Stimulated activated CD8-positive, alpha-beta memory T cell treated with anti-CD3 and anti-CD28 coated beads, Interleukin-15, amount 100 ng/mL, for 48 hours (primary cell): Measurements from ENCODE around the gene TPRX2.
"Not testable (repeated sequence)": the region's sequence is repeated elsewhere in the genome, so short reads cannot be mapped to it uniquely, and the experiment has no call there.

ENCODE experiments used
- DNase-seq, 2 donors: peaks; one replicate each; pipeline ENCODE4 v3.0.0-alpha.2; 2020; ENCODE audit warnings: low read depth in 2 of 2

Gene TPRX2

DNA sequence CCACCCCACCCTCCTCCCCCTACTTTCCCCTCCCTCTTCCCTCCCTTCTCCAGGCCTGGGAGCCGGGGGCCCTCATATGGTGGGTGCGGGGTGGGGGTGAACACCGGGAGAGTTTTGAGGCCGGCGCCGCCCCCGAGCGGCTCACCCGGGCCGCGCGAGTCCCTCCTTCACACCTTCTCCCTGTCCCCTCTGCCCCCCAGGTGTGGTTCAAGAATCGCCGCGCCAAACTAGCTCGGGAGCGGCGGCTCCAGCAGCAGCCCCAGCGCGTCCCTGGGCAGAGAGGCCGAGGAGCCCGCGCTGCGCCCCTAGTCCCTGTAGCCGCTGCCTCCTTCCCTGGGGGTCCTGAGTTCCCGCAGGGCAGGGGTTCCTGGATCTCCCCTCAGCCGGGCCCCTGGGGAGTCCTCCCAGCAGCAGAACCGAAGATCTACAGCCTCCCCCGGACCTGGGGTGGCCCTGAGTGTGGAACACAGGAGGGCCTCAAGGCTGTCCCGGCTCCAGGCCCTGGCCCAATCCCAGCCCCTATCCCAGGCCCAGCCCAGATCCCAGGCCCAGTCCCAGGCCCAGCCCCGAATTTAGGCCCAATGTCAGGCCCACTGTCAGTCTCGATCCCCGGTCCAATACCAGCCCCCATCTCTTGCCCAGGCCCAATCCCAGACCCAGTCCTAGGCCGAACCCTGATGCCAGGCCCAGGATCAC, 1.7 kb downstream of the TPRX2 start:
- no peak for DNase-seq

- no peak for DNase-seq
Measured at GRCh38 chr19:47861630-47862029, 2.6 kb downstream of the TPRX2 start.

GRCh38 chr19:47863514-47863936, 4.5 kb downstream of the TPRX2 start:
- DNase-seq, result peak; percentile 64 to 70

- DNase-seq, result no peak
Measured at GRCh38 chr19:47865166-47865565, 6.1 kb downstream of the TPRX2 start.

DNA sequence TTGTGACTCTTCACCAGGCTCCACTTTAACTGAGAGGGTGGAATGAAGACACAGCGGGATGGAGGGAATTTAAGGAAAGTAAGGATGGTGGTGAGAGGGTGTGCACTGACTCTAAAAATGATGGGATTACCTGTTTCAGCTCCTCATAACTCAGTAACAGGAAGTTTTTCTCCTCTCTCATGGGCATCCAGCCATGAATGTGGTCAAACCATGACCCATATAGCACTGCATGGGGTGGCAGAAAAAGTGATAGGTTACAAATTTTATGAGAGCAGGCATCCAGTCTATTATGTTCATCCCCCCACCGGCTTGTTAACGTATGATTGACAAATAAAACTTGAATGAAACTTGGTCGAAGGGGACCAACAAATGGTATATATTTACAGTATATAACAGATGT, 19.9 kb downstream of the TPRX2 start:
- no peak for DNase-seq

DNA sequence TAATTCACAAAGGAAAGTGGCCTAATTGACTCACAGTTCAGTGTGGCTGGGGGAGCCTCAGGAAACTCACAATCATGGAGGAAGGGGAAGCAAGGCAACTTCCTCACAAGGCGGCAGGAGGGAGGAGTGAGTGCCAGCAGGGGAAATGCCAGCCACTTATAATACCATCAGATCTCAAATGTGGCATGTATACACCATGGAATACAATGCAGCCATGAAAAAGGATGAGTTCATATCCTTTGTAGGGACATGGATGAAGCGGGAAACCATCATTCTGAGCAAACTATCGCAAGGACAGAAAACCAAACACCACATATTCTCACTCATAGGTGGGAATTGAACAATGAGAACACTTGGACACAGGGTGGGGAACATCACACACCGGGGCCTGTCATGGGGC, 20.4 kb downstream of the TPRX2 start:
- not testable (repeated sequence) for DNase-seq

DNA sequence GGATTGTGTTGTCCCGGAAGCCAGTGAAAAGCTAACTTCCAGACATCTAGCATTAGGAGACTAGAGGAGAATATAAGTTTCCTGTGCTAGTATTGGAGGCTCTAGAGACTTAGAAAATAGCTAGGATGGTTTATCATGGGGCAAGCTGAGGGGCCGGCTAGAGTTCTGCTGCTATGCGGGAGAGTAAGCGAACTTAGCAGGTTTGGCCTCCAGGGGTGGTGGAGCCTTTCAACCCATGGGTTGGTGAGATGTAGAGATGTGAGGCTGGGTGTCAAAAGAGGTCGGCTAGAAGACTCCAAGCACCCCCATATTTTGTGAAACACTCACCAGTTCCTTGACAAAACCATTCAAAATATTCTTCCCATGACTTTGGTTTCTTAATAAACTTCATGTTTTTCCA, 22.7 kb downstream of the TPRX2 start:
- no peak for DNase-seq

- no peak for DNase-seq
Measured at GRCh38 chr19:47882890-47883289, 23.9 kb downstream of the TPRX2 start.

DNA sequence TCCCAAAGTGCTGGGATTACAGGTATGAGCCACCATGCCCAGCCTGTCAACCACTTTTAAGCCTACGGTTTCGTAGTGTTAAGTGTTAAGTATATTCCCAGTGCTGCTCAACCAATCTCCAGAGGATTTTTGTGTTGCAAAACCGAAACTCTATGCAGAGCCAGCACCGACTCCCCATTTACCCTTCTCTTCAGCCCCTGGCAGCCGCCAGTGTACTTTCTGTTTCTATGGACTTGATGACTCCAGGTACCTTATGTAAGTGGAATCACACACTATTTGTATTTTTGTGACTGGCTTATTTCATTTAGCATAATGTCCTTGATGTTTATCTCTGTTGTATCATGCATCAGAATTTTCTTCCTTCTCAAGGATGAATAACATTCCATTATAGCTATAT, 26.0 kb downstream of the TPRX2 start:
- DNase-seq, result no peak

DNA sequence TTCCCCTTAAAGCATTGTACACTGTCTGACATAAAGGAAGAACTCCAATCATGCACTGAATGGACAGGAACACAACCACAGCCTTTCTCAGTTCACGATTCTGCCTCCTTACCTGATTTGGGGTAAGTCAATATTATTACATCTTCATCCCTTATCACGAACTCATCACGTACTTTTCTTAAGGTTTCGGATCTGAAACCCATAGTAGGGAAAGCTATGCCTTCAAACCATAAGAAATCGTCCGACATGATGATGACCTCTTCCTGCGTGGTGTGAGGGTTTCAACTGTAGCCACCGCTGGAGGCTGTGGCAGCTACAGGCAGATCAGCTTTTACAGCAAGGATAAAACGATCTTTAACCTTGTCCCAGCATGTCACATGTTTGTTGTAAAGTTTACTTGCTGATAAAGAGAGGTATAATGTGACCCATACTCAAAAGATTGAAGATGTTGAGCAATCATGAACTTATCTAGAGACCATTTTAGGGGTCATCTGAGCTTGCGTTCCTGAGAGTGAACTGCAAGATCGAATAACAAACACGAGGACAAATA, 27.1 kb downstream of the TPRX2 start, which contains the start of gene SULT2A1:
TSS of gene SULT2A1 (minus strand) at position 306 of the 550 bp plus-strand sequence. CDS start at position 248, 58 bp downstream.
- DNase-seq, result no peak

GRCh38 chr19:47890865-47891621, 32.0 kb downstream of the TPRX2 start:
- no peak for DNase-seq

DNA sequence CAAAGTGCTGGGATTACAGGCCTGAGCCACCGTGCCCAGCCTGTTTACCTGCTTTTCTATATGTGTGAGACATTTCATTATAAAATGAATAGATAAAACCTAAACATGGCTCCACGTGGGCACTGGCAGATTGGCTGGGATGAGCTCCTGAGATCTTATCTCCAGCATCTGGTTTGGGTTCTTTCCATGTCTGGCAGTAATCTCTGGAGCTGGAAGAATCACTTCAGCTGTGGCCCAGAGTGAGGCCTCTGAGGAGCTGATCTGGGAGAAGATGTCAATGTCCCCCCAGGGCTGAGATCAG, 32.5 kb downstream of the TPRX2 start:
- no peak for DNase-seq

- no peak for DNase-seq
Measured at GRCh38 chr19:47891923-47892666, 33.1 kb downstream of the TPRX2 start.

- no peak for DNase-seq
Measured at GRCh38 chr19:47895165-47895782, 36.2 kb downstream of the TPRX2 start.

DNA sequence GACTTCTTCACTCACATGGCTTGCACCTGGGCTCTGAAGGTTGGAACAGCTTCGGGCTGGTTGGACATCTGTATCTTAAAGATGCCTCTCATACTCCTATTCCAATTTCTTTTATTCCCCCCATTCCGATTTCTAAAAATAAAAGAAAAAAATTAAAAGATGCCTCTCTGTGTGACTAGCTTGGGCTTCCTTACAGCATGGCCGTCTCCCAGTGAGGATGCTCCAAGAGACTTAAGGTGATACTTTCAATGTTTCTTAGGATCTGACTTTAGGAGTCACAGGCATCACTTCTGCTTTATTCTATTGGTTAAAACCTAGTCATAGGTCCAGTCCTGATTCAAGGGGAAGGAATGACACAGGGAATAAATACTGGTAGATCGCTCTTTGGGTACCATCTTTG, 37.0 kb downstream of the TPRX2 start:
- no peak for DNase-seq

DNA sequence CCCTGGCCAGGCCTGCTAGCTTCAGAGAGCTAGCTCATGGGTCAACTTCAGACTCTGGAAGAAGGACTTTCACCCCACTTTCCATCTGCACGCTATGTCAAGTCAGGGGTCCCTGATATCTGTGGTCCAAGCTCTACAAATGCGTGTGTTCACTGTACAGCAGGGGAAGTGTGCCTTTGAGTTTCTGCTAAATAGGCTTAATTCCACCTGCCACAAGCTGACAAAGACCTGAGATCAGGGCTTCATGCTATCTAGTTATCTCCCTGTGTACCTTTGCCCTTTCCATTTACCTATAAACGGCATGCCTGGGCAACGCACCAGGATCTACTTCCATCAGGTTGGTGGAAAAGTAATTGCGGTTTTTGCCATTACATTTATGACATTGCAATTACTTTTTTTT, 37.7 kb downstream of the TPRX2 start:
- no peak for DNase-seq

DNA sequence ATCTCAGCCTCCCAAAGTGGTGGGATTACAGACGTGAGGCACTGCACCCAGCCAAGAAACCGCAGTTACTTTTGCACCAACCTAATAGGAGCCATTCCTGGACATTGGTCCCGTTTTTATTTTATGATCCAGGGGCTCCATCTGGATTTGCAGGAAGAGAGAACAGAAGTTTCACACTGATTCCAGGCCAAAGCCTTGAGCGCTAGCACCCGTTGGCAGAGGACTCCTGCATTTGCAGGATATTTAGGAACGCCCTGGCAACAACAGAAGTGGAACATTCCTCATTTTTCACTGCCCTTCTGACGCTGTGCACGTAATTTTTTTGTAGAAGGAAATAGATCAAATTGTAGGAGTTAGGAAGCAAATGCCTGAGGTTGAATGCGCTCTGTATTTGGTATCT, 38.8 kb downstream of the TPRX2 start:
- DNase-seq, result no peak

- no peak for DNase-seq
Measured at GRCh38 chr19:47899335-47899734, 40.3 kb downstream of the TPRX2 start.

DNA sequence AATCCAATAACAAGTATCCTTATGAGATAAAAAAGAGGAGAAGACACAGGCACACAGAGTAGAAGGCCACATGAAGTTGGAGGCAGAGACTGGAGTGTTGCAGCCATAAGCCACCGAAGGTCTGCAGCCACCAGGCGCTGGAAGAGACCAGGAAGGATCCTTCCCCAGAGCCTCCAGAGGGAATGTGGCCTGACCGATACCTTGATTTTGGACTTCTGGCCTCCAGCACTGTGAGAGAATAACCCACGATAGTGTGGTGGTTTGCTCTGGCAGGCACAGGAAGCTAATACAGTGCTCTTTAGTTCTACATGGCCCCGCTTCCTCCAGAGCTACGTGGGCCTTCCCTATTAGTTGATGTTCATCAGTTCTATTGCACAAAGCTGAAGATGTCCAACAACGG, 42.3 kb downstream of the TPRX2 start:
- no peak for DNase-seq

- DNase-seq, result peak; percentile 21 to 67
Measured at GRCh38 chr19:47909350-47909749, 50.3 kb downstream of the TPRX2 start.

DNA sequence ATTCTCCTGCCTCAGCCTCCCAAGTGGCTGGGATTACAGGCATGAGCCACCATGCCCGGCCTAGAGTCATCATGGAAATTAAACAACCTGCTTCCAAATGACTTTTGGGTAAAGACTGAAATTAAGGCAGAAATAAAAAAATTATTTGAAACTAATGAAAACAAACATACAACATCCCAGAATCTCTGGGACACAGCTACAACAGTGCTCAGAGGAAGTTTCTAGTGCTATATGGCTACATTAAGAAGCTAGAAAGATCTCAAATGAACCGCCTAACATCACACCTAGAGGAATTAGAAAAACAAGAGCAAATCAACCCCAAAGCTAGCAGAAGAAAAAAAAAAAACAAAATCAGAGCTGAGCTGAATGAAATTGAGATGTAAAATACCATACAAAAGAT, 51.2 kb downstream of the TPRX2 start:
- not testable (repeated sequence) for DNase-seq
